Stimulated activated CD4-positive, alpha-beta T cell treated with anti-CD3 and anti-CD28 coated beads, Interleukin-1b, Interleukin-23, amount 100 ng/mL, for 1 hour (primary cell): Measurements from ENCODE around the gene GPR176.
"Not testable (repeated sequence)": the region's sequence is repeated elsewhere in the genome, so short reads cannot be mapped to it uniquely, and the experiment has no call there.

Experiments used
- DNase-seq, 2 donors: peaks; one replicate each; pipeline ENCODE4 v3.0.0-alpha.2; 2020; ENCODE audit warnings: low read depth in 2 of 2

Gene GPR176

DNA sequence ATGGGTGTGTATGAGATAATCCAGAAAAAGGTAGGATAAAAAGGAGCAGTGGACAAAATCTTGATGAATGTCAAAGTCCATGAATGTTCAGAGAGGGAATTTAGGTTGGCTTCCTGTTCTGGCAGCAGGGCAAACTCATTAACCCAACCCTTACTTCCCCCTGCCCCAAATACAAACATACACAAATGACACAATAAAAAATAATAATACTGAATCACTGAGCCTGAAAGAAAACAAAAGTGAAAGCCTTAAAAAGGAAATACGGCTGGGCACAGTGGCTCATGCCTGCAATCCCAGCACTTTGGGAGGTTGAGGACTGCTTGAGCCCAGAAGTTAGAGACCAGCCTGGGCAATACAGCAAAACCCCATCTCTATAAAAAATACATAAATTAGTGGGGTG is 62.9 kb downstream of the GPR176 start:
- no peak for DNase-seq

DNA sequence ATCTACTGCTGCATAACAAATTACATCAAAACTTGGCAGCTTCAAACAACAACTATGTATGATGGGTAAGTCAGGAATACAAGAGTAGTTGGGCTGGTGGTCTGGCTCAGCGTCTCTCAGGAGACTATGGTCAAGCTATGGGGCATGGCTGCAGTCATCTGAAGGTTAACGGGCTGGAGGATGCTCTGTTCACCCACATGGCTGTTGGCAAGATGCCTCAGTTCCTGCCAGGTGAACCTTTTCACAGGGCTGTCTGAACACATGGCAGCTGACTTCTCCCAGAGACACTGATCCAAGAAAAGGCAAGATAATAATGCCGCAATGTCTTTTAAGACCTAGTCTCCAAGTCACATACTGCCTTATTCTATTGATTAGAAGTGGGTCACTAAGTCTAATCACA is 63.7 kb downstream of the GPR176 start:
- DNase-seq, result no peak

DNA sequence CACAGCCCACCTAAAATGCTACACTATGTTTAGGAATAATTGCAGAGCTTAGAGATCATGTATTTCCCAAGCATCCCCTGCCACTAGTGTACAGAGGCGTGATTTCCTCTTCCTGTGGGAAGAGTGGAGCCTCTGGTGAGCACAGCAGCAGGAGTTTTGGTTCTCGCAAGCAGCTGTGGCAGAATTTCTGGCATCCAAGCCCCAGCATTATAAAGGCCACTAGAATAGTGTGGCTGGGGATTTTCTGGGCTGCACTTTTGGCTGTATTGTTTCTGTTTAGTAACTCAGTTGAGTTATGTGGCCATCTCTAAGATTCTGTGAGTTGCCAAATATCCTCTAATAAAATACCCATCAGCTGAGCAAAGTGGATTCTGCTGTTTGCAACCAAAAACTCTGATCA is 64.7 kb downstream of the GPR176 start:
- no peak for DNase-seq

DNA sequence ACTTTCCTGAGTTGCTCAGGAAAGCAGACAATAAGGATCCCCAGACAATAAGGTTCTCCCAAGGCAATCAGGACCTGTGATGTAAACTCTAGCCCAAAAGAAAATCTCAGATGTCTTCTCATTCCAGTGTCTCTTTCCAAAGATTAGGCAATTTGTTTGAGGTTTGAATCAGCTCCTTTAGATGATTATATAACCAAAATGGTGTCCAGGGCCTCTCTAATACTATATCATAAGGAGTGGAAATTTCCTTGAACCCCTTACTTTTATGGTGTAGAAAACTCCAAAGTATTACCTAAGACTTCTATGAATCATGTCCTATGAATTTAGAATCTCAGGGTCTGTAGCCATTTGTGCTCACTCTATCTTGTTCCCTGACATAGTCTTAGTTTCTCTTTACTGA is 65.9 kb downstream of the GPR176 start:
- no peak for DNase-seq

GRCh38 chr15:39852250-39852649 is 67.8 kb downstream of the GPR176 start:
- no peak for DNase-seq

DNA sequence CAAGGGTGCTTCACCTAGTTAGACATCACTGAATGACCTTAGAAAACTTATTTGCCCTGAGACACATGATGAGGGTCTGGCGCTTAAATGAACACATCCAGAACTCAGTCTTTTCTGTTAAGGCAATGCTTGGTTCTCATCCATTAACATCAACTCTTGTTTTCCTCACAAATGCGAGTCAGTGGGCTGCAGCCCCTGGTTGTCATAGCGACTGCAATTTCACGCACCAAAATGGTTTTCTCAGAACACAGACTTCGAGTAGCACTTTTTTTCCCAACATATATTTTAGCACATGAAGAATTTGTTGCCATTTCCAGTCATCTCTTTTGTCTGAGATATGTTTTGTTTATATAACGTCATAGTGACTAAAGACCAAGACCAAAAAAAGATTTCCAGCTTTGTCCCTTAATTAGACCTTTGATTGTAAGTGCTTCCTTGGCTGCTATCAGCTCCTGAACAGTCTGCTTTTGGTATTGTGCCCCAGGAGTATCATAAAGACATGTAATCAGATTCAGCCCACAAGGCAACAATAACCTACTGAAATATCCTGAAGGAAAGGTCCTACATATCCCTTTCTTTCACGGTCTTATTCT is 68.5 kb downstream of the GPR176 start:
- DNase-seq, result no peak

GRCh38 chr15:39850436-39850835 is 69.6 kb downstream of the GPR176 start:
- no peak for DNase-seq

GRCh38 chr15:39846108-39846507 is 74.0 kb downstream of the GPR176 start:
- DNase-seq, result no peak

DNA sequence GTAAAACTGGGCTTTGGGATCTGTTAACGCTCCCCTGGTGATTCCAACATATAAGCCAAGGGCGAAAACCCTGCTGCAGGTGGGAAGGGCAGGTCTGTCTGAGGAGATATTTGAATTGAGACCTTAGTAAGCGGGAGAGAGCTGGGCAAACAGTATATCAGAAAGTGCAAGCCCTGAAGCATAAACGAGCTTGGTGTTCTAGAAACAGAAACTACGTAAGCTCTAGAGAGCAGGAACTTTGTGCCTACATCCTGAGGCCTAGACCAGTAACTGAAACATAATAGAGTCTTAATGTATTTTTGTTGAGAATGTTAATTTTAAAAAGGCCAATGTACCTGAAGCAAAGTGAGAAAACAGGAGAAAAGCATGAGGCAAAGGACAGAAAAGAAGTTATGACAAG is 74.5 kb downstream of the GPR176 start:
- DNase-seq, result no peak

DNA sequence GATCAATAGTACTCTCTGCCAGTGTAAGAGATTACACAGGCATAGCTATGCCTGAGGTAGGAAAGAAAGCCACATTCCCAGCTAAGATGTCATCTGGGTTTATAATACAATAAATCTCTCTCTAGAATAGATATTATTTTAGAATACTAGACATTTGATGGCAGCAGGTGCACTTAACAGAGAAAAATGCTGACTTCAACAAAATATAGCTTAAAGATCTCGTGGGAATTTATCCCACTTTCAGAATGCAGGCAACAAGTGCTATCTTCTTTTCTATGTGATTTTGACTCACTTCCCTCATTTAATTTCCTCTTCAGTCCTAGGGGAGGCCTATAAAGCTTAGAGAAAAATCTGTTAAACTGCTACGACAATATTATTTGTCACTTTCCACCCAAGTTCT is 76.5 kb downstream of the GPR176 start:
- DNase-seq, result no peak

DNA sequence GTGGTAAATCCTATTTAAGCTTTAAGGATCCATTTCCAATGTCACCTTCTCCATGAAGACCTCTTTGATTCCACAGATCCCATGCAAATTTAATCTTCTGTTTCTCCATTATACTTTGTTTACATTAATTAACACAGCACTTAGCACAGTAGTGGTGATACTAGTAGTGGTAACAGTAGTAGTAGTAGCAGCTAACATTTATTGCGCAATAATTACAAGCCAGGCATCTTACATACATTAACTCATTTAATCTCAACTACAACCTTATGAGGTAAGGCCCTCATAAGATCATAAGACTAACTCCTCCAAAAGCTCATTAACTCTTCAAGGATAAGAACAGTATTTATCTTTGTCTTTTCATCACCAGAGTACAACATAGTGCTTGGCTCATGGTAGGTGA is 82.6 kb downstream of the GPR176 start:
- no peak for DNase-seq

- DNase-seq, result no peak
Measured at GRCh38 chr15:39835550-39835949, 84.5 kb downstream of the GPR176 start.

DNA sequence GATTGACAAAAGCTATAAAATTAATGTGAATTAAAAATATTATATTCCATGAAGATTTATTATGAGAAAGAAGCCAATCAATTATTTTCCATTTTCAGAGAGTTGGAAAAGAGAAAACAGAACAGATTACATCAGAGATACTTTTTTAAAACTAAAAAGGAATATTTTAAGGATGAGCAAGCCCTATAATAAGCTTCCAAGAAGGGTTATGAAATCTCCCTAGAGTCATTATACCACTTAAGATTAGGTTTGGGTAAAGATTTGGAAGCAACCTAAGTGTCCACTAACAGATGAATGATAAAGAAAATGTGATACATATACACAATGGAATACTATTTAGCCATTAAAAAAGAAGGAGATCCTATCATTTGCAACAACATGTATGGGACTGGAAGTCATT is 85.8 kb downstream of the GPR176 start:
- DNase-seq, result no peak

DNA sequence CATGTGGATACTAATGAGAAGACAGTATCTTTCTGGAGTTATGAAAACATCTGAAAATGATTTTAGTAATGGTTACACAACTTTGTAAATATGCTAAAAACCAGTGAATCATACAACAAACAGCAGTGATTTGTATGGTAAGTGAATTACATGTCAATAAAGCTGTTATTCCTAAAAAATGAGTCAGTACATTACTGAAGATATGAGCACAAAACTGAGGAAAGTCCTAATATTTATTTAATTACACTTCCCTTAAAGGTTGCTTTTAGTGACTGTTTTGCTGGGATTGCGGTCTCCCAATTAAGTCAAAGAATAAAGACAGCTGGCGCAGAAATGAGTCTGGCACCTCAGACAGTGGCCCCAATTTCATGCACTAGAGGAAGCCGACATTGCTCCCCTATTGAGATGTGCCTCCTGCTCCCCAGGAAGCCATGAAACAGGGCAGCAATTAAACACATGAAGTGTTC is 86.5 kb downstream of the GPR176 start:
- no peak for DNase-seq

DNA sequence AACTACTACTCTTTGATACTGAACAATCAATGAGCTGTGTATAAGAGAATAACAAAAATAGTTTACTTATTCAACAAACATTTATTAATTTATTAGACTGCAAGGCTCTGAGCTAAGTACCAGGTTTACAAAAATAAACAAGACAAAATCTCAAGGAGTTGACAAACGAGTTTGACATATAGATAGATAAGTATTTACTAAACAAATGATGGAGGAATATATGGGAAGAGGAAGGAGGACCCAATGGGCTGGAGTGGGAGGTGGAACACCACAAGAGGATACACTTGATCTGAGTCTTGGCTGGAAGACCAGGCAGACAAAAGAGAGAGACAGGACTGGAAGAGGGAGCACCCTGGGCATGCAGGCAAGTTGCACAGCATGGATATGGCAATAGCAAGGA is 89.9 kb downstream of the GPR176 start:
- DNase-seq, result no peak

DNA sequence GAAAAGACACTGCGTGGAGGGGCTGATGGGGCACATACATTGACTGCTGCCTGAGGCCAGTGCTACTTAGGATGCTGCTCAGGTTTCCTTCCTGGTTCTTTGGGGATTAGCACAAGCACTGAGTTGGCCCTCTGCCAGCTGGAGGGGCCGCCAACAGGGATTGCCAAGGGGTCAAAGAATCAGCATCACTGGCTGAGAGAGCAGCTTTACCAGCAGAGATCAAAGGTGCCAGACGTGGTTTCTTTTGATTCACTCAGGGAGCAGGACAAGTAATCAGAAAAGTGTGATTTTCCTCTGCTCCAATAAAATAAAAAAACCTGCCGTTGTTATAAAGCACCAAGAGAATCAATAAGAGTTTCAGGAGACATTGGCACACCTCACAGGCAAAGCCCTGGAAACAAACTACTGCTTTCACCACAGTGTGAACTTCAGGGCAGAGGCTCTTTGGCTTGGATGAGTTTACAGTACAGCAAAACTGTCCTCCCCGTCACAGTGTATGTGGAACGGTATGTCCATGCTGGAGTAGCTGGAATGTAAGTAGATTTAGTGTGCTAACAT is 91.6 kb downstream of the GPR176 start:
- no peak for DNase-seq

DNA sequence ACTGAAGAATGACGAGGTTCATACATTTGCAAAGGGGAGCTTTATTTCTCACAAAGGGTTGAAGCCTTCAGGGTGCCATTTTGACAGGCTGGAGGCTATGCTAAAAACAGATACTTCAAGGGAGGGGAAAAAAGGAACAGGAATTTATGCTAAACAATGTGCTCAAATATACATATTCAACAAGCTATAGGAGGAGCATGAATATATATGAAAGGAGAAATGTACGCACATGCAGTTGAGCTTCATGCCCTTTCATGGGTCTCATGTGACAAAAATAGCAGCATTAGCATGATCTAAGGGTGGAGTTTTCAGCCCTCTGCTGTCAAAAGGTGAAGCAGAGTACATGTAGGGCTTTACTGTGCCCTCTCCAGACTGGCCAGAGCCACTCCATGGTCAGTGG is 93.1 kb downstream of the GPR176 start:
- no peak for DNase-seq

DNA sequence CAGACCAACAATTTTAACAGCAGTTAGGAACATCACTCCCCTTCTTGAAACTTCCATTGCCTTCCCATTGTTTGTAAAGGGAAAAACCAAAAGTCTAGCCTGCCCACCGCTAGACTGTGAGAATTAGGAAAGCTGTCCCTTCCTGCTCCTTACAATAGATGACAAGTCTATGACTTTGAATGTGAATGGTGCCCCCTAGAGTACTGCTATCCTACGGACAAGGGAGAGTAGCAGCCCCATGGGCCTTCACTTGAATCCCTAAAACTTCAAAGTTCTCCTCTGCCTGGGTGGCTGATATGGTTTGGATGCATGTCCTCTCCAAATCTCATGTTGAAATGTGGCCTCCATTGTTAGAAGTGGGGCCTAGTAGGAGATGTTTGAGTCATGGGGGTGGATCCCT is 96.4 kb downstream of the GPR176 start:
- DNase-seq, result no peak

- no peak for DNase-seq
Measured at GRCh38 chr15:39820050-39820602, 99.9 kb downstream of the GPR176 start.

DNA sequence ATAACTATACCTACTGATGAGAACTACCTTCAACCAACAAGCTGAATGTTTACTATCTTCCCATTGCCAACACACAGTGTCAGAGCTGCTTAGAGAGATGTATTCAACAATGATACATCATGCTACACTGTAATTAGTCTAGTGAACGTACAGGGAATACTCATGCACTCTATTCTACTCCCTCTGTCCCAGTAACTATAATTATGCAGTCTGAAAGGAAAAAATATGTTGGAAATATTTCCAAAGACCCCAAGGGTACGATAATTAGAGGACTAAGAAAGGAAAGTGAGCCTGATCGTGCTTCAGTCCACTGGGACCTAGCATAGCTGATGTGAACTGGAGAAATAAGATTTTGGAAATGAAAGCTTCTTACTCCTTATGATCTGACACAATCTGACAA is 100.5 kb downstream of the GPR176 start:
- DNase-seq, result no peak

- no peak for DNase-seq
Measured at GRCh38 chr15:39817892-39818291, 102.2 kb downstream of the GPR176 start.

DNA sequence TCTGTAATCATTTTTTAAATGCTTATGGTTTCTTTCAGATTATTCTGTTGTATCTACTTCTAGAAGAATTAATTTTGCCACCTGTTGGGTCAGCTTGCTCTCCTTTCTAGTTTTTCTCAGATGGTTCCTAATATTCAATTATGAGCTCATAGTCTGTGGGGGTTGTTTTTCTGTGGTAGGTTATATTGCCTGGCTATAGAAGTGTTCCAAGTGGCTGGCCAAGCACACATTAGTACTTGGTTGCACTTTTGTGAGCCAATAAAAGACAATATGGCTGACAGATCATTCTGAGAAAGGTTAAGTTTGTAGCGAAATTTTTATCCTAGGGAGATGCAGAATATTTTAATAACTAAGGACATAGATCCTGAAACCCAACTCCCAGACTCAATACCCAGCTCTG is 105.6 kb downstream of the GPR176 start:
- DNase-seq, result no peak

GRCh38 chr15:39812651-39813050 is 107.4 kb downstream of the GPR176 start:
- not testable (repeated sequence) for DNase-seq

GRCh38 chr15:39808909-39809308 is 111.2 kb downstream of the GPR176 start:
- DNase-seq, result no peak
